Peyer's patch (tissue), 4 donors: ENCODE results near the gene ERC2.

Experiments used
- CTCF ChIP-seq, 6 experiments: fragments of 450-650 bp in 4 of 6; fragments of 200-600 bp in 2 of 6; sonication (generic) in 1 of 6; IDR thresholded peaks; one replicate each; pipeline ENCODE4 v1.5.1; 2017 to 2019; ENCODE audit warnings: antibody characterized with exemption in 6 of 6, mild to moderate bottlenecking in 3 of 6, moderate library complexity in 1 of 6
- POLR2A ChIP-seq, 2 donors: fragments of 450-650 bp; IDR thresholded peaks; one replicate each; pipeline ENCODE4 v1.5.1; 2017; ENCODE audit warnings: antibody characterized with exemption in 2 of 2, mild to moderate bottlenecking in 2 of 2, moderate library complexity in 2 of 2

- TF ChIP-seq CTCF (IDR thresholded peaks at IDR 0.05): no peak
- TF ChIP-seq POLR2A (IDR thresholded peaks at IDR 0.05): no peak
These were observed 956.2 kb downstream of the ERC2 start for GRCh38 chr3:55511895-55512570.
